Pancreas (tissue), 10 donors: ENCODE results near the gene MRPL18. TPM values are rescaled to one million over a fixed set of nuclear protein-coding genes. Genes with fewer than 3 reads are reported as not detected.
"Not testable (repeated sequence)": the region's sequence is repeated elsewhere in the genome, so short reads cannot be mapped to it uniquely, and the experiment has no call there.

Experiments used
- ATAC-seq, 4 donors: fragments of 200-7000 bp; cut with Tn5 transposase; one replicate each; pipeline versions ENCODE4 v1.8.0 to v1.9.1; 2020; ENCODE audit warnings: mild to moderate bottlenecking in 4 of 4, moderate library complexity in 4 of 4
- DNase-seq, 6 donors: peaks; one replicate each; pipeline ENCODE4 v3.0.0-alpha.2; 2020
- FAIRE-seq: peaks from 2 replicates; lab custom pipeline; 2012; peaks lifted over from hg19 to GRCh38; lab: Jason Lieb, UNC
- H3K27ac ChIP-seq, 4 donors: fragments of 200-600 bp; sonication (generic); 1 replicate in 3 of 4; 2 replicates in 1 of 4; pipeline versions ENCODE4 v1.5.0 to v1.8.0; 2020
- H3K27me3 ChIP-seq, 4 donors: fragments of 200-600 bp; one replicate each; pipeline ENCODE4 v1.8.0; 2021
- H3K36me3 ChIP-seq, 3 donors: fragments of 200-600 bp; sonication (generic) in 1 of 3; one replicate each; pipeline versions ENCODE4 v1.5.0 to v1.8.0; 2020 to 2021
- H3K4me1 ChIP-seq, 3 donors: fragments of 200-600 bp; one replicate each; pipeline ENCODE4 v1.8.0; 2021
- H3K4me3 ChIP-seq, 4 donors: fragments of 200-600 bp; sonication (generic) in 2 of 4; one replicate each; pipeline versions ENCODE4 v1.5.0 to v1.8.0; 2020 to 2021
- H3K9me3 ChIP-seq, 4 donors: fragments of 200-600 bp; one replicate each; pipeline ENCODE4 v1.8.0; 2021
- WGBS, 2 donors: extraction: QIAGEN DNeasy Blood & Tissue Kit; methylation state at CpG; one replicate each; pipeline ENCODE4 v1.1.7; 2013; 5-methylcytosine and 5-hydroxymethylcytosine counted together
- intact Hi-C, 3 donors: fragments of 100-400 bp; cut with DNase I; formaldehyde crosslinking; loops; one replicate each; pipeline versions ENCODE4 v1.11.1 to v1.14.2; 2022
- polyA plus RNA-seq, 2 donors: library from polyadenylated mRNA; stranded (reverse); fragments of 200-250 nt; gene quantifications; one replicate each; pipeline ENCODE4 v1.2.3, GENCODE V29; 2013
- total RNA-seq, 6 donors: library from RNA; stranded (reverse); fragmentation: NEBNext Ultra II Directional in 4 of 6; extraction: Animal tissue kit (Norgen Biotek cat#: 25700) in 4 of 6; gene quantifications; one replicate each; pipeline versions ENCODE4 v1.2.1 to v1.2.4, GENCODE V29; 2021 to 2023
- TF ChIP-seq, protein P1 (sequence below), 4 donors: fragments of 200-600 bp; sonication (generic) in 3 of 4; IDR thresholded peaks; one replicate each; pipeline versions ENCODE4 v1.5.0 to v1.8.0; 2021; ENCODE audit warnings: antibody characterized with exemption in 4 of 4
- donor health status: healthy with polysubstance abuse.
- donor health status: DM: no; HTN: no; CAD: no; lungs with moderate emphysema.
- donor health status: DM: no; HTN: no; CAD: no.
- donor health status: control.
- donor health status: control.
- donor health status: Bipolar disorder and iron deficiency.
- donor health status: DM: yes; HTN: yes; CAD: no.
- donor health status: DM: no; HTN: no; CAD: no.
- donor health status: DM: no; HTN: no; CAD: no.
- donor health status: DM: yes; HTN: yes; CAD: no.

The MRPL18 gene
- total and polyA plus RNA-seq, 8 donors: 19.3 to 47.9 (median 27.1) TPM

DNA sequence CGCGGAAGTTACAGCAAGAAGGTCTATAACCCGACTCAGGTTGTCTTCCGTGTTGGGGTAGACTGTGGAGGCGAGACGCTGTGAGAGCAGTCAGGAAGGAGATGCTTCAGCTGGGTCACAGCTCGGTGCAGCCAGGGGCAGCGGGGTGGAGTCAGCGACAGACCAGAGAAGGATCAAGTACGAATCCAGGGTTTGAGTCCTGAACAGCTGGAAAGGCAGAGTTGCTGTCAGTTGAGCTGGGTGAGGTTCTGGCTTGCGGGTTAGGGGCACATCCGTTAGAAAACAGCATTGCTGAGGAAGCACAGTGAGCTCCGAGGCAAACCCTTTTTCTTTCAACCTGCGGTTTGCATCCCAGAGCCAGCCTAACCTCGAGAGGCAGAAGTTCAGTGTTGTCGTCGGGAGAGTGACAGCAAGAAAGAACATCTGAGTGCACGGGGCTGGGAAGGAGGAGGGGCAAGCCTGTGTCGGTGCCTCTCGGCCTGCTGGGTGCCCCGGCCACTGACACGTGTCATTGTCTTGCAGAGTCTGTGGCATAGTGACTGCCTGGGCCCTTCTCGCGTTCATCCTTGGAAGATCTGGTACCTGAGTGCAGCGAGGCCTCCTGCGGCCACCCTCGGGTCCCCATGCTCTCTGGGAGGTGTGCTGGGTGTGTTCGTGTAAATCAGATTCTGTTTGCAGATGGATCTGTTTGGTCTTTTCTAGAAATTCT is 29.8 kb downstream of the MRPL18 start:
- Histone ChIP-seq H3K36me3 (no peaks in the 10 kb centered on the region), H3K9me3 (no peaks in the 10 kb centered on the region), H3K27me3 (no peaks in the 10 kb centered on the region), H3K4me3 (no peak overlapping the region), H3K4me1 (no peaks in the 10 kb centered on the region), H3K27ac (no peak overlapping the region)
- ATAC-seq (peak in 2 of 4 donors; percentile 23 to 32), FAIRE-seq (no peak), DNase-seq (no peak)
- TF ChIP-seq, protein P1, sequence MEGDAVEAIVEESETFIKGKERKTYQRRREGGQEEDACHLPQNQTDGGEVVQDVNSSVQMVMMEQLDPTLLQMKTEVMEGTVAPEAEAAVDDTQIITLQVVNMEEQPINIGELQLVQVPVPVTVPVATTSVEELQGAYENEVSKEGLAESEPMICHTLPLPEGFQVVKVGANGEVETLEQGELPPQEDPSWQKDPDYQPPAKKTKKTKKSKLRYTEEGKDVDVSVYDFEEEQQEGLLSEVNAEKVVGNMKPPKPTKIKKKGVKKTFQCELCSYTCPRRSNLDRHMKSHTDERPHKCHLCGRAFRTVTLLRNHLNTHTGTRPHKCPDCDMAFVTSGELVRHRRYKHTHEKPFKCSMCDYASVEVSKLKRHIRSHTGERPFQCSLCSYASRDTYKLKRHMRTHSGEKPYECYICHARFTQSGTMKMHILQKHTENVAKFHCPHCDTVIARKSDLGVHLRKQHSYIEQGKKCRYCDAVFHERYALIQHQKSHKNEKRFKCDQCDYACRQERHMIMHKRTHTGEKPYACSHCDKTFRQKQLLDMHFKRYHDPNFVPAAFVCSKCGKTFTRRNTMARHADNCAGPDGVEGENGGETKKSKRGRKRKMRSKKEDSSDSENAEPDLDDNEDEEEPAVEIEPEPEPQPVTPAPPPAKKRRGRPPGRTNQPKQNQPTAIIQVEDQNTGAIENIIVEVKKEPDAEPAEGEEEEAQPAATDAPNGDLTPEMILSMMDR (IDR thresholded peaks at IDR 0.05): no peak
- intact Hi-C loops: no loop called here
- 68 to 79% methylated on average over 28 of the region's 28 CpGs for WGBS, 2 donors

DNA sequence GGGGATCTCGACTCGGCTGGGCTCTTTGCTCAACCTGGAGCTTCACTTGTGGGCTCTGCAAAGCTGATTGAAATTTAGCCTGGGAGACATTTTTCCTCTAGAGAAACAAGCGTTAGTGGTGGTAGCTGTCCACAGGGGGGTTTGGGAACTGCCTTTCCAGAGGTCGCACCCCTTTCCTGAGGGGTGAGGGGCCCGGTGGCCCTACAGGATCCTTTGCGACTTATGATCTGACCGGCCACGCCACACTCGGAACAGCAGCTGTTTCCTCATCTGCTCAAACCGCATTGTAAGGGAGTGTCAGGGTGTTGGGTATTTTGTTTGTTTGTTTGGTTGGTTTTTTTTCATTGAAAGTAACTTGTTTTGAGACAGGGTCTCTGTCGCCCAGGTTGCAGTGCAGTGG is 30.9 kb downstream of the MRPL18 start:
- 75 to 85% methylated on average over 11 of the region's 11 CpGs for WGBS, 2 donors
- Histone ChIP-seq H3K27me3 (no peaks in the 10 kb centered on the region), H3K9me3 (no peaks in the 10 kb centered on the region), H3K4me1 (no peaks in the 10 kb centered on the region), H3K4me3 (no peak overlapping the region), H3K36me3 (no peaks in the 10 kb centered on the region), H3K27ac (no peak overlapping the region)
- intact Hi-C loops: no loop called here
- no peak for ATAC-seq
- no peak for FAIRE-seq
- no peak for DNase-seq
- TF ChIP-seq, protein P1 (IDR thresholded peaks at IDR 0.05): no peak

DNA sequence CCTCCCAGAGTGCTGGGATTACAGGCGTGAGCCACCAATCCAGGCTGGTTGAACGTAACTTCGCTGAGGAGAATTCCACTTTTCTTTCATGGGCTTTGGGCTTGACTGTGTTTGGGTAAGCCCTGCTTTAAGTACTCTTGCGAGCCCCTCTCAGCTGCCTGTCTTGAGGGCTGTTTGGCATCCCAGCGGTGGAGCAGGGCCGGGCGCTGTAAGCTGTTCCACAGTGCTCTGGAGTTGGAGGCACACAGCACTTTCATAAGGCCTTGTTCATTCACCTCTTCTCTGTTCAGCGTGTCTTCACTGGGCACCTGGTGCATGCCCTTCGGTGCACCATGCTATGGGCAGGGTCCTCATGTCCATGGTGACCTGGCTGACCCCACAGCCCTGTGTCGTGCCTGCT is 31.5 kb downstream of the MRPL18 start:
- TF ChIP-seq, protein P1 (IDR thresholded peaks at IDR 0.05): no peak
- 81 to 90% methylated on average over 10 of the region's 10 CpGs for WGBS, 2 donors
- H3K4me3 ChIP-seq: no peak overlapping the region
- intact Hi-C loops: no loop called here
- FAIRE-seq: no peak
- DNase-seq: no peak
- H3K27ac ChIP-seq: no peak overlapping the region
- H3K27me3 ChIP-seq: no peaks in the 10 kb centered on the region
- H3K9me3 ChIP-seq: no peaks in the 10 kb centered on the region
- no peak for ATAC-seq
- no peaks in the 10 kb centered on the region for H3K4me1 ChIP-seq
- H3K36me3 ChIP-seq: no peaks in the 10 kb centered on the region

DNA sequence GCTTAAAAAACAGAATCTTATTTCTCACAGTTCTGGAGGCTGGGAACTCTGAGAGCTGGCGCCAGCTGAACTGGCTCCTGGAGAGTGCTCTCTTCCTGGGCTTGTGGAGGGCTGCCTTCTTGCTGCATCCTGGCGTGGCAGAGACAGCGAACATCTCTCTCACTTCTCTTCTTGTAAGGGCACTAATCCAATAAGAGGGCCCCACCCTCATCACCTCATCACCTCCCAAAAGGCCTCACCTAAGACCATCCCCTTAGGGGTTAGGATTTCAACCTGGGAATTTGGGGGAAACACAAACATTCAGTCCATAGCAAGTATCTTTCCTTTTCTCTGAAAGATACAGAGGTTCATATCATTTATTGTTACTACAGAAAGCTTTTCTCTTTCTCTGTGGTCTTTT is 33.7 kb downstream of the MRPL18 start:
- TF ChIP-seq, protein P1 (IDR thresholded peaks at IDR 0.05): no peak
- intact Hi-C loops: no loop called here
- Histone ChIP-seq H3K4me3 (no peak overlapping the region), H3K27ac (no peak overlapping the region), H3K36me3 (no peaks in the 10 kb centered on the region), H3K9me3 (no peaks in the 10 kb centered on the region), H3K27me3 (no peaks in the 10 kb centered on the region), H3K4me1 (no peaks in the 10 kb centered on the region)
- FAIRE-seq (no peak), DNase-seq (no peak), ATAC-seq (no peak)
- WGBS, 2 donors: 94 to 95% methylated on average over 3 of the region's 3 CpGs

DNA sequence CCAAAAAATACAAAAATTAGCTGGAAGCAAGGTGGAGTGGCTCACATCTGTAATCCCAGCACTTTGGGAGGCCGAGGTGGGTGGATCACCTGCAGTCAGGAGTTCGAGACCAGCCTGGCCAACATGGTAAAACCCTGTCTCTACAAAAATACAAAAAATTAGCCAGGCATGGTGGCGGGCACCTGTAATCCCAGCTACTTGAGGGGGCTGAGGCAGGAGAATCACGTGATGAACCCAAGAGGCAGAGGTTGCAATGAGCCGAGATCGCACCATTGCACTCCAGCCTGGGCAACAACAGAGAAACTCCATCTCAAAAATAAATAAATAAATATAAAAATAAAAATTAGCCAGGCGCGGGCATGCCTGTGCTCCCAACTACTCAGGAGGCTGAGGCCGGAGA is 34.4 kb downstream of the MRPL18 start:
- H3K4me3 ChIP-seq, DNase-seq, H3K27me3 ChIP-seq, intact Hi-C loops, H3K9me3 ChIP-seq, FAIRE-seq, H3K4me1 ChIP-seq, H3K36me3 ChIP-seq, ATAC-seq, H3K27ac ChIP-seq: not testable (repeated sequence)
- 91 to 98% methylated on average over 9 of the region's 9 CpGs for WGBS, 2 donors
